ENCODE results near the gene UCN2. TPM values are rescaled to one million over a fixed set of nuclear protein-coding genes. Genes with fewer than 3 reads are reported as not detected.

Gene UCN2
- total RNA-seq, 2 donors from 2014 or later, result 3.0 TPM; not detected in 1

- Histone ChIP-seq H3K36me3 (no peaks in the 10 kb centered on the region), H3K27me3 (replicated peaks; ENCODE audit: insufficient read depth) (no peaks in the 10 kb centered on the region), H3K4me3 (peak overlapping the region; percentile 73), H3K27ac (no peak overlapping the region), H3K9me3 (no peaks in the 10 kb centered on the region), H3K4me1 (ENCODE audit: control insufficient read depth in 1 of 2, low read depth in 2 of 2) (peaks cover 30 to 55% of the 10 kb centered on the region in 2 donors)
- no peak for DNase-seq (ENCODE audit: low spot score)
- TF ChIP-seq, protein P1, sequence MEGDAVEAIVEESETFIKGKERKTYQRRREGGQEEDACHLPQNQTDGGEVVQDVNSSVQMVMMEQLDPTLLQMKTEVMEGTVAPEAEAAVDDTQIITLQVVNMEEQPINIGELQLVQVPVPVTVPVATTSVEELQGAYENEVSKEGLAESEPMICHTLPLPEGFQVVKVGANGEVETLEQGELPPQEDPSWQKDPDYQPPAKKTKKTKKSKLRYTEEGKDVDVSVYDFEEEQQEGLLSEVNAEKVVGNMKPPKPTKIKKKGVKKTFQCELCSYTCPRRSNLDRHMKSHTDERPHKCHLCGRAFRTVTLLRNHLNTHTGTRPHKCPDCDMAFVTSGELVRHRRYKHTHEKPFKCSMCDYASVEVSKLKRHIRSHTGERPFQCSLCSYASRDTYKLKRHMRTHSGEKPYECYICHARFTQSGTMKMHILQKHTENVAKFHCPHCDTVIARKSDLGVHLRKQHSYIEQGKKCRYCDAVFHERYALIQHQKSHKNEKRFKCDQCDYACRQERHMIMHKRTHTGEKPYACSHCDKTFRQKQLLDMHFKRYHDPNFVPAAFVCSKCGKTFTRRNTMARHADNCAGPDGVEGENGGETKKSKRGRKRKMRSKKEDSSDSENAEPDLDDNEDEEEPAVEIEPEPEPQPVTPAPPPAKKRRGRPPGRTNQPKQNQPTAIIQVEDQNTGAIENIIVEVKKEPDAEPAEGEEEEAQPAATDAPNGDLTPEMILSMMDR (IDR thresholded peaks at IDR 0.05), result no peak
- no peak for ATAC-seq (ENCODE audit: insufficient number of reproducible peaks, low FRiP score, low read depth)
These were observed 31.0 kb upstream of the UCN2 start for GRCh38 chr3:48594417-48595049.

DNA sequence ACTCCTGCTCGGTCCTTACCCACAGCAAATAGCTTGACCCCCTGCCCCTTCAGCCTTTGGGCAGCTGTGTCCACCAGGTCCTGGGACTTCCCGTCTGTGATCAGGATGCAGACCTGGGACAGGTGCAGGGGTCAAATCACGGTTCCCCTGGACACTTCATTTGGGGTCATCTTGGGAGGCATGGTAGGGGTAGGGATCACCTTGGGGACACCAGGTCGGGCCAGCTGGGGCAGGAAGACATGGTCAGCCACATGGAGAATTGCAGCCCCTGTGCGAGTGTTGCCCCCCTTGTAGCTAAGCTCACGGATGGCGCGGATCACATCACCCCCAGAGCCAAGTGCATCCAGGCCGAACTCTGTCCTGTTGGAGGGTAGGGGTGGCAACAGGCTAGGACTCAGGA, 29.8 kb upstream of the UCN2 start:
- no peak for ATAC-seq (ENCODE audit: insufficient number of reproducible peaks, low FRiP score, low read depth)
- H3K4me3 ChIP-seq, result no peak overlapping the region
- H3K27ac ChIP-seq, result no peak overlapping the region
- H3K4me1 ChIP-seq (ENCODE audit: control insufficient read depth in 1 of 2, low read depth in 2 of 2), result peaks cover 19 to 43% of the 10 kb centered on the region in 2 donors
- no peaks in the 10 kb centered on the region for H3K9me3 ChIP-seq
- no peak for DNase-seq (ENCODE audit: low spot score)
- TF ChIP-seq, protein P1 (IDR thresholded peaks at IDR 0.05), result no peak
- H3K36me3 ChIP-seq, result no peaks in the 10 kb centered on the region
- no peaks in the 10 kb centered on the region for H3K27me3 ChIP-seq (replicated peaks; ENCODE audit: insufficient read depth)

DNA sequence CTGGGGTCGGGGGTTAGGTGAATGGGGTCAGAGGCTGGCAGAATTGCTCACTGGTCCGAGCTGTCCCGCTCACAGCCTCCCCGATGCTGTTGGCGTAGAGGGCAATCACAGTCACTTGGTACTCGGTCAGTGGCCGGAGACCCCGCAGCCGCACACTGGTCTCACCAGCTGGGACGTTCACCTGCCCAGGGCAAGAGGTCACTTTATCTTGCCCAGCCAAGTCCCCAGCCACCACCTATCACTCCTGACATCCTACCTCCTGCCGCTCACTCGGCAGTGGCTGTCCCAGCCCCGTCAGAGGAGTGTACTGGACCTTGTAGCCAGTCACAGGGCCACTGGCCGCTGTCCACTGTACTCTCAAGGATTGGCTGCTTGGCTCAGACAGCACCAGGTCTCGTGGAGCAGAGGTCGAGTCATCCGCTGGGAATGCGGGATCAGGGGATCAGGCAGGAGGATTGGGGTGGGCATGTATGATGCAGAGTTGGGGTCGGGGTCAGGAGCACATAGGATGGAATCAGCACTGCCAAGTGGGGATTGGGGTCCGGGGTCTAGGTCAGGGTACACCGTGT, 29.0 kb upstream of the UCN2 start:
- Histone ChIP-seq H3K27me3 (replicated peaks; ENCODE audit: insufficient read depth) (no peaks in the 10 kb centered on the region), H3K9me3 (no peaks in the 10 kb centered on the region), H3K27ac (no peak overlapping the region), H3K36me3 (no peaks in the 10 kb centered on the region), H3K4me1 (ENCODE audit: control insufficient read depth in 1 of 2, low read depth in 2 of 2) (peaks cover 14 to 36% of the 10 kb centered on the region in 2 donors), H3K4me3 (no peak overlapping the region)
- TF ChIP-seq, protein P1 (IDR thresholded peaks at IDR 0.05), result no peak
- DNase-seq (ENCODE audit: low spot score), result no peak
- ATAC-seq (ENCODE audit: insufficient number of reproducible peaks, low FRiP score, low read depth), result no peak

GRCh38 chr3:48591886-48592518, 28.4 kb upstream of the UCN2 start:
- no peaks in the 10 kb centered on the region for H3K9me3 ChIP-seq
- no peak overlapping the region for H3K27ac ChIP-seq
- TF ChIP-seq, protein P1 (IDR thresholded peaks at IDR 0.05), result no peak
- peaks cover 13 to 30% of the 10 kb centered on the region in 2 donors for H3K4me1 ChIP-seq (ENCODE audit: control insufficient read depth in 1 of 2, low read depth in 2 of 2)
- ATAC-seq (ENCODE audit: insufficient number of reproducible peaks, low FRiP score, low read depth) (no peak), DNase-seq (ENCODE audit: low spot score) (no peak)
- no peaks in the 10 kb centered on the region for H3K36me3 ChIP-seq
- H3K27me3 ChIP-seq (replicated peaks; ENCODE audit: insufficient read depth), result no peaks in the 10 kb centered on the region
- H3K4me3 ChIP-seq, result no peak overlapping the region

- H3K36me3 ChIP-seq, result no peaks in the 10 kb centered on the region
- no peak overlapping the region for H3K27ac ChIP-seq
- DNase-seq (ENCODE audit: low spot score) (no peak), ATAC-seq (ENCODE audit: insufficient number of reproducible peaks, low FRiP score, low read depth) (no peak)
- no peaks in the 10 kb centered on the region for H3K27me3 ChIP-seq (replicated peaks; ENCODE audit: insufficient read depth)
- no peak overlapping the region for H3K4me3 ChIP-seq
- TF ChIP-seq, protein P1 (IDR thresholded peaks at IDR 0.05), result no peak
- H3K4me1 ChIP-seq (ENCODE audit: control insufficient read depth in 1 of 2, low read depth in 2 of 2), result peaks cover 13 to 24% of the 10 kb centered on the region in 2 donors
- no peaks in the 10 kb centered on the region for H3K9me3 ChIP-seq
These were observed 27.9 kb upstream of the UCN2 start for GRCh38 chr3:48591436-48591835.

Measured in thoracic aorta (tissue), 2 donors.